Fibroblast of skin of back (primary cell): ENCODE data around the gene SOD3.
A peak's percentile ranks its signal among the peaks of the same experiment; 100 is the strongest.

Source experiments
- DNase-seq: peaks from one replicate; pipeline ENCODE4 v3.0.0-alpha.2; 2013

Gene SOD3

GRCh38 chr4:24775750-24776149 is 19.6 kb upstream of the SOD3 start:
- DNase-seq = peak; percentile 40

GRCh38 chr4:24777536-24778463 is 17.6 kb upstream of the SOD3 start:
- no peak for DNase-seq

GRCh38 chr4:24778464-24779225 is 16.7 kb upstream of the SOD3 start:
- DNase-seq = peak; percentile 95

GRCh38 chr4:24780936-24781495 is 14.4 kb upstream of the SOD3 start:
- DNase-seq = no peak

- DNase-seq = no peak
Observed at GRCh38 chr4:24781999-24782745, 13.2 kb upstream of the SOD3 start.

GRCh38 chr4:24783506-24783905 is 11.9 kb upstream of the SOD3 start:
- no peak for DNase-seq

GRCh38 chr4:24791043-24791442 is 4.3 kb upstream of the SOD3 start:
- no peak for DNase-seq

- DNase-seq = no peak
Observed at GRCh38 chr4:24792552-24792951, 2.8 kb upstream of the SOD3 start.

- DNase-seq = no peak
Observed at GRCh38 chr4:24793219-24794005, 2.0 kb upstream of the SOD3 start.

GRCh38 chr4:24794051-24794450 is 1.3 kb upstream of the SOD3 start:
- no peak for DNase-seq

GRCh38 chr4:24794480-24794879 is 893 bp upstream of the SOD3 start:
- peak; percentile 73 for DNase-seq

- no peak for DNase-seq
Observed at GRCh38 chr4:24795666-24796381, 451 bp downstream of the SOD3 start.

GRCh38 chr4:24796620-24797019 is 1.2 kb downstream of the SOD3 start:
- DNase-seq = no peak

GRCh38 chr4:24798036-24798610 is 2.8 kb downstream of the SOD3 start:
- DNase-seq = no peak

GRCh38 chr4:24799196-24799543 is 3.8 kb downstream of the SOD3 start:
- no peak for DNase-seq

GRCh38 chr4:24799544-24800324 is 4.4 kb downstream of the SOD3 start:
- no peak for DNase-seq

- DNase-seq = no peak
Observed at GRCh38 chr4:24800325-24800895, 5.0 kb downstream of the SOD3 start.

GRCh38 chr4:24801136-24801855 is 5.9 kb downstream of the SOD3 start:
- DNase-seq = no peak

GRCh38 chr4:24802648-24803047 is 7.3 kb downstream of the SOD3 start:
- DNase-seq = no peak
